ENCODE results near the gene DOC2A. TPM values are rescaled to one million over a fixed set of nuclear protein-coding genes. Genes with fewer than 3 reads are reported as not detected.

DOC2A gene
- total and polyA plus RNA-seq, 9 of the 15 experiments (the other 6 are each of a cell fraction or from before 2014, with no cell fraction given): 0.03 to 0.38 (median 0.28) TPM; not detected in 1

DNA sequence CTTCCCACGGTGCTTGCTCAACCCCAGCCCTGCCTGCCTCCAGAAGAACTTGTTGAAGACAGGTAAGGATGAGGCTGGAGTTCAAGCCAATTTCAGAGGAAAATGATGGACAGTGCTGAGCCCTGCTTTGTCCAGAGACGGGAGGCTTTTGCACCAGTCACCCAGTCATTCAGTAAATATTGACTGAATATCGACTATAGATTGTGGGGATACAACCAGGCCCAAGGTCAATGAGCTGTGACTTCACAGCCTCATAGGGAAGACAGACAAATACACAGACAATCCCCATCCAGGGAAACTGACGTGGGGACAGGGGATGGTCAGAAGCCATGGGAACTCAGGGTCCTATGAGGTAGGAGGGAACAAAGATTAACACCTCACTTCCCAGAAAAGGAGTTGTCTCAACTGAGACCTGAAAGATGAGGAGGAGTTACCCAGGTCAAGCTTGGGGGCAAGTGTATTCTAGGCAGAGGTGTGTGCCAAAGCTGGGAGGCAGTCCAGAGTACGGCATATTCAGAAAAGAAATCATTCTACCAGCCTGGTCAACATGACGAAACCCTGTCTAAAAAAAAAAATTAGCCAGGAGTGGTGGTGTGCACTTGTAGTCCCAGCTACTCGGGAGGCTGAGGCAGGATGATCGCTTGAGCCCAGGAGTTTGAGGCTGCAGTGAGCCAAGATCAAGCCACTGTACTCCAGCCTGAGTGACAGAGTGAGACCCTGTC lies 5.9 kb upstream of the DOC2A start:
- peaks cover 0 to 4% of the 10 kb centered on the region in 2 experiments; a peak in 1 of 5 replicates for H3K27me3 ChIP-seq (ENCODE audit: control insufficient read depth in 2 of 2, insufficient read depth in 2 of 2, low read length in 2 of 2)
- no peak overlapping the region for H3K27ac ChIP-seq (ENCODE audit: extremely low read depth, low read depth, low read length)
- in situ Hi-C loops (cut with MboI) (no loop called here), intact Hi-C loops (cut with micrococcal nuclease) (no loop called here)
- no peak overlapping the region for H3K4me2 ChIP-seq (ENCODE audit: insufficient read depth, low read length)
- no peaks in the 10 kb centered on the region for H3K9me3 ChIP-seq (replicated peaks; ENCODE audit: control insufficient read depth, insufficient read depth, low read depth, low read length)
- H3K4me3 ChIP-seq: no peak overlapping the region
- FAIRE-seq: no peak
- TF ChIP-seq, protein P1, sequence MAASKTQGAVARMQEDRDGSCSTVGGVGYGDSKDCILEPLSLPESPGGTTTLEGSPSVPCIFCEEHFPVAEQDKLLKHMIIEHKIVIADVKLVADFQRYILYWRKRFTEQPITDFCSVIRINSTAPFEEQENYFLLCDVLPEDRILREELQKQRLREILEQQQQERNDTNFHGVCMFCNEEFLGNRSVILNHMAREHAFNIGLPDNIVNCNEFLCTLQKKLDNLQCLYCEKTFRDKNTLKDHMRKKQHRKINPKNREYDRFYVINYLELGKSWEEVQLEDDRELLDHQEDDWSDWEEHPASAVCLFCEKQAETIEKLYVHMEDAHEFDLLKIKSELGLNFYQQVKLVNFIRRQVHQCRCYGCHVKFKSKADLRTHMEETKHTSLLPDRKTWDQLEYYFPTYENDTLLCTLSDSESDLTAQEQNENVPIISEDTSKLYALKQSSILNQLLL (CRISPR knock-in tag; IDR thresholded peaks at IDR 0.05; ENCODE audit: borderline replicate concordance): no peak
- no peak for TF ChIP-seq FOSL1 (tag; conservative IDR thresholded peaks at IDR 0.05)
- no peak for TF ChIP-seq KLF6 (CRISPR knock-in tag; IDR thresholded peaks at IDR 0.05; ENCODE audit: borderline replicate concordance)
- TF ChIP-seq ZBTB17 (CRISPR knock-in tag; IDR thresholded peaks at IDR 0.05): no peak
- no peak for TF ChIP-seq YY1 (IDR thresholded peaks at IDR 0.05; ENCODE audit: borderline replicate concordance in 1 of 3, control insufficient read depth in 1 of 3, extremely low read depth in 1 of 3, insufficient read depth in 3 of 3, insufficient read length in 1 of 3, insufficient replicate concordance in 2 of 3, low read depth in 1 of 3, low read length in 2 of 3)
- TF ChIP-seq MAFG (tag; conservative IDR thresholded peaks at IDR 0.05): no peak
- TF ChIP-seq, protein P2, sequence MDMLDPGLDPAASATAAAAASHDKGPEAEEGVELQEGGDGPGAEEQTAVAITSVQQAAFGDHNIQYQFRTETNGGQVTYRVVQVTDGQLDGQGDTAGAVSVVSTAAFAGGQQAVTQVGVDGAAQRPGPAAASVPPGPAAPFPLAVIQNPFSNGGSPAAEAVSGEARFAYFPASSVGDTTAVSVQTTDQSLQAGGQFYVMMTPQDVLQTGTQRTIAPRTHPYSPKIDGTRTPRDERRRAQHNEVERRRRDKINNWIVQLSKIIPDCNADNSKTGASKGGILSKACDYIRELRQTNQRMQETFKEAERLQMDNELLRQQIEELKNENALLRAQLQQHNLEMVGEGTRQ (CRISPR knock-in tag; IDR thresholded peaks at IDR 0.05): no peak
- no peak for TF ChIP-seq PHB2 (IDR thresholded peaks at IDR 0.05; ENCODE audit: low read depth)
- TF ChIP-seq HMG20B (CRISPR knock-in tag; IDR thresholded peaks at IDR 0.05): no peak
- TF ChIP-seq ILF3 (IDR thresholded peaks at IDR 0.05; ENCODE audit: borderline replicate concordance): no peak
- TF ChIP-seq MECOM (CRISPR knock-in tag; IDR thresholded peaks at IDR 0.05): no peak
- no peak for TF ChIP-seq POLR2AphosphoS5 (IDR thresholded peaks at IDR 0.05; ENCODE audit: control insufficient read depth, insufficient read depth, low read depth, low read length)
- TF ChIP-seq, protein P3, sequence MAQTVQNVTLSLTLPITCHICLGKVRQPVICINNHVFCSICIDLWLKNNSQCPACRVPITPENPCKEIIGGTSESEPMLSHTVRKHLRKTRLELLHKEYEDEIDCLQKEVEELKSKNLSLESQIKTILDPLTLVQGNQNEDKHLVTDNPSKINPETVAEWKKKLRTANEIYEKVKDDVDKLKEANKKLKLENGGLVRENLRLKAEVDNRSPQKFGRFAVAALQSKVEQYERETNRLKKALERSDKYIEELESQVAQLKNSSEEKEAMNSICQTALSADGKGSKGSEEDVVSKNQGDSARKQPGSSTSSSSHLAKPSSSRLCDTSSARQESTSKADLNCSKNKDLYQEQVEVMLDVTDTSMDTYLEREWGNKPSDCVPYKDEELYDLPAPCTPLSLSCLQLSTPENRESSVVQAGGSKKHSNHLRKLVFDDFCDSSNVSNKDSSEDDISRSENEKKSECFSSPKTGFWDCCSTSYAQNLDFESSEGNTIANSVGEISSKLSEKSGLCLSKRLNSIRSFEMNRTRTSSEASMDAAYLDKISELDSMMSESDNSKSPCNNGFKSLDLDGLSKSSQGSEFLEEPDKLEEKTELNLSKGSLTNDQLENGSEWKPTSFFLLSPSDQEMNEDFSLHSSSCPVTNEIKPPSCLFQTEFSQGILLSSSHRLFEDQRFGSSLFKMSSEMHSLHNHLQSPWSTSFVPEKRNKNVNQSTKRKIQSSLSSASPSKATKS (CRISPR knock-in tag; IDR thresholded peaks at IDR 0.05): no peak
- POLR2A ChIA-PET: no interaction called here
- no peaks in the 10 kb centered on the region; the same call in 2 of the 3 replicates for H3K79me2 ChIP-seq (ENCODE audit: control insufficient read depth, insufficient read depth, low read length)
- no peaks in the 10 kb centered on the region for H3K36me3 ChIP-seq (ENCODE audit: control insufficient read depth, insufficient read depth, low read length)
- CTCF ChIA-PET (ENCODE audit: low intra/inter-chr PET ratio): interaction anchor here (0.6 kb wide), 1 partner anchor 936 kb away, joined by 3 read pairs; no protein-coding TSS in a partner anchor
- no peak for ATAC-seq
- H3K9ac ChIP-seq (ENCODE audit: insufficient read depth in 1 of 2, low read depth in 2 of 2, low read length in 2 of 2): no peak overlapping the region
- BruUV-seq (replicated peaks): no TSS peak
- no peak overlapping the region for H2AFZ ChIP-seq (ENCODE audit: low read depth, low read length)
- DNase-seq (ENCODE audit: extremely low read depth in 1 of 4, low spot score in 3 of 4): no peak
- peaks cover 0 to 15% of the 10 kb centered on the region in 2 experiments; a peak in 3 of 5 replicates for H3K4me1 ChIP-seq (replicated peaks in 1 of 2; ENCODE audit: control insufficient read depth in 2 of 2, insufficient read depth in 2 of 2, low read length in 2 of 2)
- no peaks in the 10 kb centered on the region for H3K9me1 ChIP-seq (ENCODE audit: control insufficient read depth, insufficient read depth, low read length)
- H4K20me1 ChIP-seq (replicated peaks; ENCODE audit: control insufficient read depth, insufficient read depth, low read length): peaks cover 3% of the 10 kb centered on the region; the same call in 1 of the 2 replicates
- WGBS (ENCODE audit: insufficient coverage, low coverage, missing lambda C conversion rate): 7% methylated on average over 8 of the region's 8 CpGs
